Keratinocyte (primary cell): ENCODE data around the gene HSF2. TPM values are rescaled to one million over a fixed set of nuclear protein-coding genes. Genes with fewer than 3 reads are reported as not detected.

Experiments used
- DNase-seq: peaks from one replicate; pipeline ENCODE4 v3.0.0-alpha.2; 2011; ENCODE audit warnings: low read depth, missing footprints, low spot score
- FAIRE-seq: peaks from 2 replicates; lab custom pipeline; 2011; peaks lifted over from hg19 to GRCh38; lab: Jason Lieb, UNC
- H2AFZ ChIP-seq: 2 replicates; pipeline ENCODE4 v1.6.0; 2012; ENCODE audit warnings: low read length, control low read depth, inconsistent platforms; ENCODE audit not compliant: control insufficient read depth
- H3K27ac ChIP-seq: 2 replicates; pipeline ENCODE4 v1.5.1; 2011; ENCODE audit warnings: low read length; ENCODE audit not compliant: control insufficient read depth, insufficient read depth
- H3K27me3 ChIP-seq: 3 replicates; pipeline ENCODE4 v1.6.0; 2011; ENCODE audit warnings: low read length; ENCODE audit not compliant: control insufficient read depth, insufficient read depth; ENCODE audit errors: extremely low read depth
- H3K36me3 ChIP-seq, 2 experiments: 2 replicates in 1 of 2; 3 replicates in 1 of 2; pipeline ENCODE4 v1.5.1; 2011; ENCODE audit warnings: low read length in 2 of 2, mild to moderate bottlenecking in 1 of 2; ENCODE audit not compliant: control insufficient read depth in 2 of 2, insufficient read depth in 2 of 2; ENCODE audit errors: extremely low read depth in 1 of 2
- H3K4me1 ChIP-seq: 3 replicates; pipeline ENCODE4 v1.5.1; 2011; ENCODE audit warnings: low read length; ENCODE audit not compliant: control insufficient read depth, insufficient read depth; ENCODE audit errors: extremely low read depth
- H3K4me2 ChIP-seq: 3 replicates; pipeline ENCODE4 v1.6.0; 2011; ENCODE audit warnings: low read depth, low read length; ENCODE audit not compliant: control insufficient read depth, insufficient read depth; ENCODE audit errors: extremely low read depth
- H3K4me3 ChIP-seq, 3 experiments: fragments of 200-600 bp in 1 of 3; sonication (generic) in 1 of 3; 2 replicates in 2 of 3; 3 replicates in 1 of 3; pipeline ENCODE4 v1.5.1; 2011 to 2016; ENCODE audit warnings: low read length in 3 of 3, mild to moderate bottlenecking in 3 of 3, control low read depth in 2 of 3, inconsistent platforms in 1 of 3, low read depth in 1 of 3, mixed read lengths in 1 of 3, mixed run types in 1 of 3, moderate library complexity in 1 of 3; ENCODE audit not compliant: control insufficient read depth in 2 of 3, insufficient read depth in 2 of 3; ENCODE audit errors: extremely low read depth in 1 of 3
- H3K79me2 ChIP-seq: 2 replicates; pipeline ENCODE4 v1.6.0; 2012; ENCODE audit warnings: low read length; ENCODE audit not compliant: control insufficient read depth, insufficient read depth
- H3K9ac ChIP-seq: 3 replicates; pipeline ENCODE4 v1.6.0; 2011; ENCODE audit warnings: low read length; ENCODE audit not compliant: control insufficient read depth, insufficient read depth; ENCODE audit errors: extremely low read depth
- H3K9me1 ChIP-seq: 3 replicates; pipeline ENCODE4 v1.6.0; 2011; ENCODE audit warnings: low read length; ENCODE audit not compliant: control insufficient read depth, insufficient read depth; ENCODE audit errors: extremely low read depth
- H3K9me3 ChIP-seq: 2 replicates; pipeline ENCODE4 v1.5.1; 2012; ENCODE audit warnings: low read depth, low read length; ENCODE audit not compliant: control insufficient read depth
- H4K20me1 ChIP-seq: 3 replicates; pipeline ENCODE4 v1.6.0; 2011; ENCODE audit warnings: low read length; ENCODE audit not compliant: control insufficient read depth, insufficient read depth; ENCODE audit errors: extremely low read depth
- CTCF ChIP-seq, 3 experiments: IDR thresholded peaks in 1 of 3; conservative IDR thresholded peaks in 1 of 3; optimal IDR thresholded peaks in 1 of 3; 2 replicates in 2 of 3; 3 replicates in 1 of 3; pipeline versions ENCODE3 to v1.5.1; 2011; ENCODE audit warnings: low read length in 3 of 3, mild to moderate bottlenecking in 3 of 3, moderate library complexity in 2 of 3, control low read depth in 1 of 3, inconsistent platforms in 1 of 3; ENCODE audit not compliant: insufficient read depth in 2 of 3; ENCODE audit errors: extremely low read depth in 1 of 3
- EZH2 ChIP-seq: IDR thresholded peaks from one replicate; pipeline ENCODE4 v1.6.1; 2012; ENCODE audit warnings: inconsistent platforms, mild to moderate bottlenecking, low read length, moderate library complexity
- dilution Hi-C: fragments of 300-500 bp; cut with MboI; formaldehyde crosslinking; loops from one replicate; pipeline ENCODE4 v1.7.0; 2020; ENCODE audit warnings: low sequenced_read_pairs; ENCODE audit not compliant: extremely low pct_ligation_motif_present
- polyA plus RNA-seq, 5 experiments: library from polyadenylated mRNA; depleted of rRNA in 3 of 5; stranded (reverse) in 3 of 5; stranded (forward) in 1 of 5; unstranded in 1 of 5; fragments of >200 nt; gene quantifications; 1 replicate in 1 of 5; 2 replicates in 3 of 5; 3 replicates in 1 of 5; pipeline versions ENCODE4 v1.2.1 to v1.2.3, GENCODE V29; 2011 to 2012; ENCODE audit warnings: missing spikeins in 2 of 5, low read depth in 1 of 5, low replicate concordance in 1 of 5

HSF2 gene
- polyA plus RNA-seq, 1 donor (not counting 4 experiments of a cell fraction or from before 2014, with no cell fraction given) = 22.5 TPM

- Histone ChIP-seq H3K36me3 (no peaks in the 10 kb centered on the region), H3K9ac (no peak overlapping the region), H2AFZ (no peak overlapping the region), H3K79me2 (peaks cover 43% of the 10 kb centered on the region), H3K4me3 (no peak overlapping the region), H3K9me3 (no peaks in the 10 kb centered on the region), H3K27me3 (no peaks in the 10 kb centered on the region), H3K4me2 (no peak overlapping the region), H3K9me1 (no peaks in the 10 kb centered on the region), H4K20me1 (no peaks in the 10 kb centered on the region), H3K4me1 (no peaks in the 10 kb centered on the region), H3K27ac (no peak overlapping the region)
- TF ChIP-seq EZH2 (no peak), CTCF (optimal IDR thresholded peaks at IDR 0.05 in 1 of 3, IDR thresholded peaks at IDR 0.05 in 1 of 3, conservative IDR thresholded peaks at IDR 0.05 in 1 of 3; ENCODE audit: extremely low read depth in 1 of 3, insufficient read depth in 2 of 3, low read length in 3 of 3) (no peak)
- DNase-seq (no peak), FAIRE-seq (no peak)
- dilution Hi-C loops = no loop called here
Observed at GRCh38 chr6:122406187-122406586, 6.7 kb downstream of the HSF2 start.

- Histone ChIP-seq H3K27ac (no peak overlapping the region), H3K9me3 (no peaks in the 10 kb centered on the region), H2AFZ (no peak overlapping the region), H3K4me1 (no peaks in the 10 kb centered on the region), H3K9me1 (no peaks in the 10 kb centered on the region), H3K9ac (no peak overlapping the region), H3K4me2 (no peak overlapping the region), H3K79me2 (peaks cover 34% of the 10 kb centered on the region), H4K20me1 (no peaks in the 10 kb centered on the region), H3K27me3 (no peaks in the 10 kb centered on the region), H3K36me3 (no peaks in the 10 kb centered on the region), H3K4me3 (no peak overlapping the region)
- FAIRE-seq = no peak
- no peak for DNase-seq
- TF ChIP-seq EZH2 = no peak
- no peak for TF ChIP-seq CTCF (optimal IDR thresholded peaks at IDR 0.05 in 1 of 3, IDR thresholded peaks at IDR 0.05 in 1 of 3, conservative IDR thresholded peaks at IDR 0.05 in 1 of 3; ENCODE audit: extremely low read depth in 1 of 3, insufficient read depth in 2 of 3, low read length in 3 of 3)
- dilution Hi-C loops = no loop called here
Observed at GRCh38 chr6:122407712-122408111, 8.3 kb downstream of the HSF2 start.
